Stomach (tissue), 9 donors: ENCODE data around the gene MYO18B. TPM values are rescaled to one million over a fixed set of nuclear protein-coding genes. Genes with fewer than 3 reads are reported as not detected.

ENCODE experiments used
- DNase-seq, 2 donors: peaks; one replicate each; pipeline versions ENCODE4 v3.0.0 to v3.0.0-alpha.2; 2013 to 2019
- H3K27ac ChIP-seq, 5 donors: fragments of 200-600 bp in 4 of 5; sonication (generic) in 4 of 5; one replicate each; pipeline ENCODE4 v1.5.1; 2013 to 2019; ENCODE audit warnings: mild to moderate bottlenecking in 1 of 5, moderate library complexity in 1 of 5
- H3K27me3 ChIP-seq, 3 donors: fragments of 200-600 bp; sonication (generic); one replicate each; pipeline ENCODE4 v1.5.1; 2017 to 2019; ENCODE audit warnings: mixed run types in 1 of 3
- H3K36me3 ChIP-seq, 4 donors: fragments of 200-600 bp; sonication (generic); 1 replicate in 3 of 4; 2 replicates in 1 of 4; pipeline ENCODE4 v1.5.1; 2016 to 2019
- H3K4me1 ChIP-seq, 4 donors: fragments of 200-600 bp; sonication (generic); one replicate each; pipeline ENCODE4 v1.5.1; 2016 to 2019
- H3K4me3 ChIP-seq, 4 donors: fragments of 200-600 bp; sonication (generic) in 3 of 4; one replicate each; pipeline ENCODE4 v1.5.1; 2016 to 2019; ENCODE audit warnings: mild to moderate bottlenecking in 1 of 4
- H3K9me3 ChIP-seq, 4 donors: fragments of 200-600 bp; sonication (generic); one replicate each; pipeline ENCODE4 v1.5.1; 2016 to 2019
- CTCF ChIP-seq, 7 experiments: fragments of 450-650 bp in 4 of 7; fragments of 200-600 bp in 3 of 7; sonication (generic) in 3 of 7; IDR thresholded peaks; one replicate each; pipeline ENCODE4 v1.5.1; 2016 to 2019; ENCODE audit warnings: antibody characterized with exemption in 7 of 7, control low read depth in 2 of 7, mild to moderate bottlenecking in 1 of 7
- EP300 ChIP-seq: sonication (generic); formaldehyde crosslinking; IDR thresholded peaks from one replicate; pipeline ENCODE4 v1.6.1; 2017; ENCODE audit warnings: antibody characterized with exemption
- POLR2A ChIP-seq, 4 donors: fragments of 450-650 bp; IDR thresholded peaks; one replicate each; pipeline ENCODE4 v1.6.1; 2016; ENCODE audit warnings: antibody characterized with exemption in 4 of 4, control low read depth in 2 of 4, mild to moderate bottlenecking in 1 of 4, moderate library complexity in 1 of 4
- POLR2AphosphoS5 ChIP-seq, 3 donors: sonication (generic); formaldehyde crosslinking; IDR thresholded peaks; one replicate each; pipeline ENCODE4 v1.6.1; 2016; ENCODE audit warnings: antibody characterized with exemption in 3 of 3
- WGBS, 5 donors: extraction: QIAGEN DNeasy Blood & Tissue Kit in 3 of 5; methylation state at CpG; one replicate each; pipeline versions ENCODE4 v1.1.5 to v1.1.7; 2013 to 2018; 5-methylcytosine and 5-hydroxymethylcytosine counted together
- intact Hi-C: fragments of 100-400 bp; cut with DNase I; formaldehyde crosslinking; loops from one replicate; pipeline ENCODE4 v1.15.1; 2023; ENCODE audit warnings: low total_unique reads
- polyA plus RNA-seq, 3 donors: library from polyadenylated mRNA; stranded (reverse); fragments of 200-250 nt; gene quantifications; one replicate each; pipeline ENCODE4 v1.2.3, GENCODE V29; 2013
- total RNA-seq, 5 donors: library from RNA; depleted of rRNA; stranded (reverse); fragments of >200 nt; gene quantifications; one replicate each; pipeline versions ENCODE4 v1.1.0 to v1.2.3, GENCODE V29; 2014 to 2016
- donor health status: healthy with polysubstance abuse.
- donor health status: Bipolar disorder and iron deficiency.
- donor health status: healthy.

Gene MYO18B
- total and polyA plus RNA-seq, 8 donors: 0.31 to 7.6 (median 0.92) TPM; not detected in 1

GRCh38 chr22:25722626-25723025 lies 19.4 kb upstream of the MYO18B start:
- intact Hi-C loops: no loop called here
- peaks cover 0 to 16% (median 7%) of the 10 kb centered on the region in 4 donors for H3K36me3 ChIP-seq
- 93 to 97% (median 94%) methylated on average over 3 of the region's 3 CpGs for WGBS, 5 donors

DNA sequence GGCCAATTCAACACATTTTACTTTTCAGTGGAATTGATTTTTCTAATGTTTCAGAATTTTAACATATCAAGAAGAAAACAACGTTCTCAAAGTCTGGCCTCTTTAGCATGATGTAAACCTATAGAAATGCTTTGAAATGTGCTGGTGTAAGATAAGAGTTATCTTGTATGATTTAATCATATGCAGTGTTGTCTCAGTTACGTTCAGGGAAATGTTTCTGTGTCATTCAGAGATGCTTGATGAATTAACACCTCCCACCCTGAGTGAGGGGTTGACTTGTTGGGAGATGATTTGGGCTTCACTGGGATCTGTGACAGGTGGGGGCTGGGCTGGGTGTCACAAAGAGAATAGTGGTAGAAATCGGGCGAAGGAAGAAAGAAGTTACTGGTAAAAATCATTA lies 15.7 kb upstream of the MYO18B start:
- no peak for DNase-seq
- TF ChIP-seq POLR2A (IDR thresholded peaks at IDR 0.05) (no peak), POLR2AphosphoS5 (IDR thresholded peaks at IDR 0.05) (no peak), CTCF (IDR thresholded peaks at IDR 0.05) (no peak), EP300 (no peak)
- 43 to 51% (median 48%) methylated on average over 4 of the region's 4 CpGs for WGBS, 5 donors

More at GRCh38 chr22:25722626-25723025, 19.4 kb upstream of the MYO18B start:
- TF ChIP-seq CTCF (IDR thresholded peaks at IDR 0.05): no peak
- TF ChIP-seq POLR2AphosphoS5 (IDR thresholded peaks at IDR 0.05): no peak
- TF ChIP-seq EP300: no peak
- DNase-seq: no peak
- H3K4me1 ChIP-seq: no peaks in the 10 kb centered on the region
- no peak overlapping the region for H3K4me3 ChIP-seq
- H3K27me3 ChIP-seq: no peaks in the 10 kb centered on the region
- no peak overlapping the region for H3K27ac ChIP-seq
- no peaks in the 10 kb centered on the region for H3K9me3 ChIP-seq

GRCh38 chr22:25728071-25728470 lies 13.9 kb upstream of the MYO18B start:
- H3K4me1 ChIP-seq: no peaks in the 10 kb centered on the region
- intact Hi-C loops: no loop called here
- H3K27ac ChIP-seq: no peak overlapping the region
- H3K27me3 ChIP-seq: peaks cover 0 to 21% (median 1%) of the 10 kb centered on the region in 3 donors
- no peaks in the 10 kb centered on the region for H3K9me3 ChIP-seq
- DNase-seq: no peak
- TF ChIP-seq EP300: no peak
- no peak for TF ChIP-seq POLR2AphosphoS5 (IDR thresholded peaks at IDR 0.05)
- no peak for TF ChIP-seq POLR2A (IDR thresholded peaks at IDR 0.05)
- TF ChIP-seq CTCF (IDR thresholded peaks at IDR 0.05): no peak
- no peak overlapping the region for H3K4me3 ChIP-seq
- H3K36me3 ChIP-seq: peaks cover 0 to 4% (median 2%) of the 10 kb centered on the region in 4 donors
- WGBS, 5 donors: 86 to 92% (median 90%) methylated on average over 7 of the region's 7 CpGs

More for the DNA sequence above, 15.7 kb upstream of the MYO18B start:
- intact Hi-C loops: no loop called here
- no peak overlapping the region for H3K4me3 ChIP-seq
- H3K36me3 ChIP-seq: peaks cover 0 to 16% (median 7%) of the 10 kb centered on the region in 4 donors
- H3K4me1 ChIP-seq: no peaks in the 10 kb centered on the region
- H3K27me3 ChIP-seq: peaks cover 0 to 14% (median 0%) of the 10 kb centered on the region in 3 donors
- H3K9me3 ChIP-seq: no peaks in the 10 kb centered on the region
- H3K27ac ChIP-seq: no peak overlapping the region

- no peak overlapping the region for H3K4me3 ChIP-seq
- intact Hi-C loops: no loop called here
- no peaks in the 10 kb centered on the region for H3K36me3 ChIP-seq
- WGBS, 5 donors: 51 to 66% (median 54%) methylated on average over 17 to 19 of the region's 19 CpGs
- peaks cover 0 to 32% (median 5%) of the 10 kb centered on the region in 3 donors for H3K27me3 ChIP-seq
- no peak overlapping the region for H3K27ac ChIP-seq
- TF ChIP-seq POLR2AphosphoS5 (IDR thresholded peaks at IDR 0.05): no peak
- TF ChIP-seq EP300: no peak
- TF ChIP-seq POLR2A (IDR thresholded peaks at IDR 0.05): no peak
- TF ChIP-seq CTCF (IDR thresholded peaks at IDR 0.05): no peak
- DNase-seq: peak in 1 of 2 donors; percentile 23
- H3K9me3 ChIP-seq: no peaks in the 10 kb centered on the region
- no peaks in the 10 kb centered on the region for H3K4me1 ChIP-seq
Measured at GRCh38 chr22:25729016-25729995, 12.7 kb upstream of the MYO18B start.
